ENCODE results near the gene PJA2. TPM values are rescaled to one million over a fixed set of nuclear protein-coding genes. Genes with fewer than 3 reads are reported as not detected.
"Not testable (repeated sequence)": the region's sequence is repeated elsewhere in the genome, so short reads cannot be mapped to it uniquely, and the experiment has no call there.

Gene PJA2
- total and polyA plus RNA-seq, 2 experiments from 2014 or later, result 65.4 to 147 TPM

- no peak for DNase-seq (ENCODE audit: low spot score)
- H3K9me3 ChIP-seq (ENCODE audit: low read depth), result no peaks in the 10 kb centered on the region
- TF ChIP-seq EZH2phosphoT487 (IDR thresholded peaks at IDR 0.05; ENCODE audit: low read depth, severe bottlenecking, unreplicated experiment), result no peak
- no peak for TF ChIP-seq CTCF (IDR thresholded peaks at IDR 0.05; ENCODE audit: poor library complexity)
- no peak for TF ChIP-seq EZH2 (IDR thresholded peaks at IDR 0.05; ENCODE audit: borderline replicate concordance)
- H2AFZ ChIP-seq, result no peak overlapping the region
- no peaks in the 10 kb centered on the region for H3K9me2 ChIP-seq (replicated peaks; ENCODE audit: insufficient read depth)
- H3K36me3 ChIP-seq (replicated peaks; ENCODE audit: insufficient read depth, low read depth), result no peaks in the 10 kb centered on the region
- H3K79me2 ChIP-seq, result no peaks in the 10 kb centered on the region
- no peaks in the 10 kb centered on the region for H3K27me3 ChIP-seq
- H4K20me1 ChIP-seq (ENCODE audit: insufficient read depth, poor library complexity, severe bottlenecking), result no peaks in the 10 kb centered on the region
- no peak overlapping the region for H3K4me3 ChIP-seq
- 88% methylated on average over 2 of the region's 2 CpGs for WGBS (ENCODE audit: low lambda C conversion rate, missing lambda C conversion rate)
- no peak overlapping the region for H3K27ac ChIP-seq
- H3K4me2 ChIP-seq, result no peak overlapping the region
- no peaks in the 10 kb centered on the region for H3K4me1 ChIP-seq (ENCODE audit: insufficient read depth)
Measured at GRCh38 chr5:109416882-109417281, 7.1 kb upstream of the PJA2 start.

GRCh38 chr5:109413921-109414461 lies 4.2 kb upstream of the PJA2 start:
- H3K27ac ChIP-seq; H3K4me3 ChIP-seq; H3K4me2 ChIP-seq; H3K79me2 ChIP-seq; H3K9me2 ChIP-seq (replicated peaks; ENCODE audit: insufficient read depth); H3K4me1 ChIP-seq (ENCODE audit: insufficient read depth); H3K9me3 ChIP-seq (ENCODE audit: low read depth); H2AFZ ChIP-seq; DNase-seq (ENCODE audit: low spot score); H4K20me1 ChIP-seq (ENCODE audit: insufficient read depth, poor library complexity, severe bottlenecking); H3K36me3 ChIP-seq (replicated peaks; ENCODE audit: insufficient read depth, low read depth); H3K27me3 ChIP-seq: not testable (repeated sequence)
- WGBS (ENCODE audit: low lambda C conversion rate, missing lambda C conversion rate), result 94% methylated on average over 2 of the region's 2 CpGs

- no peak overlapping the region for H2AFZ ChIP-seq
- no peaks in the 10 kb centered on the region for H3K9me2 ChIP-seq (replicated peaks; ENCODE audit: insufficient read depth)
- TF ChIP-seq EZH2phosphoT487 (IDR thresholded peaks at IDR 0.05; ENCODE audit: low read depth, severe bottlenecking, unreplicated experiment) (no peak), EZH2 (IDR thresholded peaks at IDR 0.05; ENCODE audit: borderline replicate concordance) (no peak), CTCF (IDR thresholded peaks at IDR 0.05; ENCODE audit: poor library complexity) (no peak)
- H3K27me3 ChIP-seq, result no peaks in the 10 kb centered on the region
- peak overlapping the region; percentile 36 for H3K27ac ChIP-seq
- H3K4me2 ChIP-seq, result peak overlapping the region; percentile 6
- no peaks in the 10 kb centered on the region for H3K36me3 ChIP-seq (replicated peaks; ENCODE audit: insufficient read depth, low read depth)
- H3K4me1 ChIP-seq (ENCODE audit: insufficient read depth), result peaks cover 5% of the 10 kb centered on the region
- no peaks in the 10 kb centered on the region for H3K9me3 ChIP-seq (ENCODE audit: low read depth)
- peaks cover 3% of the 10 kb centered on the region for H4K20me1 ChIP-seq (ENCODE audit: insufficient read depth, poor library complexity, severe bottlenecking)
- no peak overlapping the region for H3K4me3 ChIP-seq
- DNase-seq (ENCODE audit: low spot score), result peak; percentile 16
- peaks cover 7% of the 10 kb centered on the region for H3K79me2 ChIP-seq
Measured at GRCh38 chr5:109413458-109413857, 3.7 kb upstream of the PJA2 start.

- H3K27ac ChIP-seq, result peak overlapping the region; percentile 36
- WGBS (ENCODE audit: low lambda C conversion rate, missing lambda C conversion rate), result 24% methylated on average over 1 of the region's 1 CpG
Measured at GRCh38 chr5:109412981-109413402, 3.2 kb upstream of the PJA2 start.

More at GRCh38 chr5:109412981-109413402, 3.2 kb upstream of the PJA2 start:
- Histone ChIP-seq H3K36me3 (replicated peaks; ENCODE audit: insufficient read depth, low read depth) (no peaks in the 10 kb centered on the region), H3K79me2 (peaks cover 12% of the 10 kb centered on the region), H3K27me3 (no peaks in the 10 kb centered on the region), H2AFZ (no peak overlapping the region), H3K9me2 (replicated peaks; ENCODE audit: insufficient read depth) (no peaks in the 10 kb centered on the region), H3K4me3 (no peak overlapping the region), H4K20me1 (ENCODE audit: insufficient read depth, poor library complexity, severe bottlenecking) (peaks cover 8% of the 10 kb centered on the region), H3K4me1 (ENCODE audit: insufficient read depth) (peaks cover 5% of the 10 kb centered on the region), H3K9me3 (ENCODE audit: low read depth) (no peaks in the 10 kb centered on the region), H3K4me2 (peak overlapping the region; percentile 6)
- TF ChIP-seq EZH2phosphoT487 (IDR thresholded peaks at IDR 0.05; ENCODE audit: low read depth, severe bottlenecking, unreplicated experiment) (no peak), CTCF (IDR thresholded peaks at IDR 0.05; ENCODE audit: poor library complexity) (no peak), EZH2 (IDR thresholded peaks at IDR 0.05; ENCODE audit: borderline replicate concordance) (no peak)
- DNase-seq (ENCODE audit: low spot score), result no peak

Measured in hepatocyte (in vitro differentiated cells).